Measurements from ENCODE around the gene PTPRE. TPM values are rescaled to one million over a fixed set of nuclear protein-coding genes. Genes with fewer than 3 reads are reported as not detected.

PTPRE gene
- total and polyA plus RNA-seq, 10 of the 15 experiments (the other 5 are each of a cell fraction or from before 2014, with no cell fraction given), result 2.9 to 7.6 (median 5.8) TPM

- ChIA-PET CTCF (interaction anchor here (1.2 to 1.6 kb wide), 3 partner anchors 9 to 25 kb away, joined by 4 to 7 read pairs (median 4); no protein-coding TSS in a partner anchor), RAD21 (ENCODE audit: unreplicated experiment) (interaction anchor here (0.9 to 1.9 kb wide), 3 partner anchors 10 to 63 kb away, joined by 3 to 10 read pairs (median 6); no protein-coding TSS in a partner anchor), SMC1A (ENCODE audit: uncharacterized antibody, unreplicated experiment) (interaction anchor here (0.6 to 2.1 kb wide), 5 partner anchors 9 to 80 kb away, joined by 3 to 6 read pairs (median 4); no protein-coding TSS in a partner anchor), POLR2A (interaction anchor here (0.7 to 3.6 kb wide), 4 partner anchors 9 to 77 kb away, joined by 3 to 24 read pairs (median 6); no protein-coding TSS in a partner anchor)
- in situ Hi-C loops (cut with MboI), result no loop called here
- Histone ChIP-seq H3K4me3 (peak overlapping the region; percentile 84), H3K79me2 (ENCODE audit: control insufficient read depth, insufficient read depth, low read length) (peaks cover 55% of the 10 kb centered on the region), H3K9ac (ENCODE audit: control insufficient read depth, insufficient read depth, low read length) (peak overlapping the region; percentile 88), H3K36me3 (ENCODE audit: control insufficient read depth in 2 of 2, insufficient read depth in 2 of 2, low read length in 1 of 2) (peaks cover 0 to under 1% of the 10 kb centered on the region in 2 experiments; a peak in 1 of 4 replicates), H3K4me1 (ENCODE audit: control insufficient read depth, insufficient read depth, low read length) (peaks cover 6% of the 10 kb centered on the region), H3K27ac (ENCODE audit: control insufficient read depth, insufficient read depth) (peak overlapping the region; percentile 89), H3K4me2 (ENCODE audit: control insufficient read depth, insufficient read depth) (peak overlapping the region; percentile 88), H3K27me3 (replicated peaks in 1 of 2; ENCODE audit: control insufficient read depth in 2 of 2, insufficient read depth in 2 of 2, low read length in 1 of 2) (no peaks in the 10 kb centered on the region), H3K9me3 (replicated peaks; ENCODE audit: control insufficient read depth, insufficient read depth, low read length) (no peaks in the 10 kb centered on the region), H2AFZ (ENCODE audit: control insufficient read depth, low read depth, low read length) (no peak overlapping the region; the same call in none of the 2 replicates), H4K20me1 (ENCODE audit: control insufficient read depth, insufficient read depth) (no peaks in the 10 kb centered on the region)
- ATAC-seq (no peak), DNase-seq (ENCODE audit: low read depth, low spot score) (no peak), FAIRE-seq (no peak)
- BruUV-seq (replicated peaks), result TSS peak; percentile 66
- TF ChIP-seq ZNF622 (IDR thresholded peaks at IDR 0.05) (no peak), JUNB (IDR thresholded peaks at IDR 0.05) (no peak), CHD2 (IDR thresholded peaks at IDR 0.05; ENCODE audit: borderline replicate concordance, low read depth, low read length) (no peak), E4F1 (IDR thresholded peaks at IDR 0.05; ENCODE audit: borderline replicate concordance, partially characterized antibody) (no peak), ELK1 (IDR thresholded peaks at IDR 0.05; ENCODE audit: low read depth, low read length) (no peak), TARDBP (IDR thresholded peaks at IDR 0.05; ENCODE audit: borderline replicate concordance) (no peak), GABPA (IDR thresholded peaks at IDR 0.05; ENCODE audit: low read depth) (no peak), POLR2A (IDR thresholded peaks at IDR 0.05; ENCODE audit: low read depth, low read length) (no peak), ZNF24 (IDR thresholded peaks at IDR 0.05) (no peak), ESRRA (IDR thresholded peaks at IDR 0.05; ENCODE audit: low read length) (no peak), HSF1 (IDR thresholded peaks at IDR 0.05; ENCODE audit: low read depth, low read length) (no peak), ZNF217 (IDR thresholded peaks at IDR 0.05) (no peak), BCL11A (IDR thresholded peaks at IDR 0.05; ENCODE audit: low read depth, low read length) (no peak), SMAD1 (IDR thresholded peaks at IDR 0.05; ENCODE audit: low read depth, partially characterized antibody) (no peak)
- intact Hi-C loops (cut with micrococcal nuclease; ENCODE audit: unreplicated experiment), result no loop called here
- WGBS (ENCODE audit: insufficient coverage, insufficient replicate concordance, low lambda C conversion rate, missing lambda C conversion rate), result under 1% methylated on average over 33 of the region's 33 CpGs
Measured at GRCh38 chr10:128125416-128125943, 218.6 kb downstream of the PTPRE start.
